DMS 273 treated with DMSO at 0.1 percent for 48 hours (cell line): Measurements from ENCODE around the gene NRARP.

Experiments
- DNase-seq: peaks from one replicate; lab custom pipeline; 2025; lab: John Stamatoyannopoulos, UW

NRARP gene

GRCh38 chr9:137297966-137298365 is 4.1 kb downstream of the NRARP start:
- DNase-seq: no peak

- no peak for DNase-seq
Measured at GRCh38 chr9:137296670-137297664, 5.1 kb downstream of the NRARP start.

- DNase-seq: no peak
Measured at GRCh38 chr9:137295849-137296669, 6.0 kb downstream of the NRARP start.

GRCh38 chr9:137295238-137295811 is 6.7 kb downstream of the NRARP start:
- DNase-seq: no peak

GRCh38 chr9:137294681-137295237 is 7.3 kb downstream of the NRARP start:
- DNase-seq: no peak

- no peak for DNase-seq
Measured at GRCh38 chr9:137294091-137294680, 7.9 kb downstream of the NRARP start.

- no peak for DNase-seq
Measured at GRCh38 chr9:137293482-137294090, 8.5 kb downstream of the NRARP start.

GRCh38 chr9:137293094-137293481 is 9.0 kb downstream of the NRARP start:
- no peak for DNase-seq

GRCh38 chr9:137286975-137287383 is 15.1 kb downstream of the NRARP start:
- DNase-seq: no peak

- DNase-seq: no peak
Measured at GRCh38 chr9:137281345-137282116, 20.5 kb downstream of the NRARP start.

GRCh38 chr9:137280474-137281344 is 21.4 kb downstream of the NRARP start:
- DNase-seq: no peak

- no peak for DNase-seq
Measured at GRCh38 chr9:137279741-137280473, 22.2 kb downstream of the NRARP start.

GRCh38 chr9:137278721-137279711 is 23.1 kb downstream of the NRARP start:
- DNase-seq: no peak

- no peak for DNase-seq
Measured at GRCh38 chr9:137278061-137278701, 23.9 kb downstream of the NRARP start.

- no peak for DNase-seq
Measured at GRCh38 chr9:137277329-137278041, 24.6 kb downstream of the NRARP start, which contains the start of gene TOR4A. Gene TOR4A, plus strand, starts transcription at chr9:137277726. Its CDS starts 964 bp downstream, at chr9:137278690.
